D341Med (cell line): Measurements from ENCODE around the gene ACER3.
"Not testable (repeated sequence)": the region's sequence is repeated elsewhere in the genome, so short reads cannot be mapped to it uniquely, and the experiment has no call there.

Source experiments
- DNase-seq: peaks from one replicate; pipeline ENCODE4 v3.0.0; 2012; ENCODE audit warnings: low spot score

Gene ACER3

GRCh38 chr11:77057938-77058474 is 197.3 kb downstream of the ACER3 start:
- DNase-seq = no peak

GRCh38 chr11:77058900-77059299 is 198.2 kb downstream of the ACER3 start:
- no peak for DNase-seq

GRCh38 chr11:77059806-77060205 is 199.1 kb downstream of the ACER3 start:
- no peak for DNase-seq

GRCh38 chr11:77060234-77060633 is 199.5 kb downstream of the ACER3 start:
- DNase-seq = no peak

- not testable (repeated sequence) for DNase-seq
Observed at GRCh38 chr11:77061258-77061657, 200.5 kb downstream of the ACER3 start.

- no peak for DNase-seq
Observed at GRCh38 chr11:77062924-77063323, 202.2 kb downstream of the ACER3 start.

- DNase-seq = no peak
Observed at GRCh38 chr11:77063407-77063806, 202.7 kb downstream of the ACER3 start.

- no peak for DNase-seq
Observed at GRCh38 chr11:77063861-77064260, 203.1 kb downstream of the ACER3 start.

- no peak for DNase-seq
Observed at GRCh38 chr11:77064648-77065217, 204.0 kb downstream of the ACER3 start.

GRCh38 chr11:77065878-77066228 is 205.1 kb downstream of the ACER3 start:
- DNase-seq = no peak

- peak; percentile 99 for DNase-seq
Observed at GRCh38 chr11:77066229-77067042, 205.7 kb downstream of the ACER3 start, which contains the start of gene CAPN5. CAPN5 (plus strand) TSS chr11:77066971; CDS start chr11:77084887, 17,916 bp downstream.

GRCh38 chr11:77067861-77068443 is 207.2 kb downstream of the ACER3 start:
- peak; percentile 18 for DNase-seq

- DNase-seq = peak; percentile 9
Observed at GRCh38 chr11:77068457-77069335, 208.0 kb downstream of the ACER3 start.

- peak; percentile 17 for DNase-seq
Observed at GRCh38 chr11:77069336-77069968, 208.7 kb downstream of the ACER3 start.

GRCh38 chr11:77069969-77070582 is 209.4 kb downstream of the ACER3 start:
- no peak for DNase-seq

GRCh38 chr11:77071077-77071476 is 210.4 kb downstream of the ACER3 start:
- DNase-seq = no peak

- no peak for DNase-seq
Observed at GRCh38 chr11:77071671-77072605, 211.2 kb downstream of the ACER3 start.

- no peak for DNase-seq
Observed at GRCh38 chr11:77072851-77073327, 212.2 kb downstream of the ACER3 start.

- DNase-seq = no peak
Observed at GRCh38 chr11:77073328-77074001, 212.7 kb downstream of the ACER3 start.
